HepG2 (cell line): ENCODE data around the gene HNRNPUL2. TPM values are rescaled to one million over a fixed set of nuclear protein-coding genes. Genes with fewer than 3 reads are reported as not detected.
A peak's percentile ranks its signal among the peaks of the same experiment; 100 is the strongest.

Source experiments
- ASH2L ChIP-seq: fragments of 300-600, 200-600 bp; sonication (generic); IDR thresholded peaks from 2 replicates; pipeline ENCODE4 v1.7.0; 2017; ENCODE audit warnings: low read depth, mild to moderate bottlenecking, moderate library complexity, mixed read lengths, low read length; ENCODE audit not compliant: insufficient read length
- ATF3 ChIP-seq: sonication (generic); formaldehyde crosslinking; IDR thresholded peaks from 2 replicates; pipeline ENCODE4 v1.4.0; 2020; ENCODE audit warnings: missing genetic modification reagents
- IKZF5 ChIP-seq: IDR thresholded peaks from 2 replicates; pipeline ENCODE4 v1.6.1; 2018; ENCODE audit warnings: missing genetic modification reagents, mild to moderate bottlenecking, missing compliant biosample characterization
- NFYB ChIP-seq: sonication (generic); formaldehyde crosslinking; IDR thresholded peaks from 2 replicates; pipeline ENCODE4 v1.4.0; 2020; ENCODE audit warnings: missing genetic modification reagents
- NR2C2 ChIP-seq: sonication (generic); formaldehyde crosslinking; IDR thresholded peaks from 2 replicates; pipeline ENCODE4 v1.4.0; 2020; ENCODE audit warnings: missing genetic modification reagents, mild to moderate bottlenecking, moderate library complexity, borderline replicate concordance
- SAFB2 ChIP-seq: sonication (generic); formaldehyde crosslinking; IDR thresholded peaks from 2 replicates; pipeline ENCODE4 v1.5.1; 2020; ENCODE audit warnings: missing genetic modification reagents, low read depth, mild to moderate bottlenecking, borderline replicate concordance
- SP140L ChIP-seq: sonication (generic); formaldehyde crosslinking; IDR thresholded peaks from 2 replicates; pipeline ENCODE4 v1.4.0; 2020; ENCODE audit warnings: missing genetic modification reagents, borderline replicate concordance
- TBP ChIP-seq: sonication (generic); formaldehyde crosslinking; IDR thresholded peaks from 2 replicates; pipeline ENCODE4 v1.5.0; 2020; ENCODE audit warnings: missing genetic modification reagents
- ZKSCAN1 ChIP-seq: fragments of 150-350 bp; IDR thresholded peaks from 2 replicates; pipeline ENCODE4 v1.6.1; 2014; ENCODE audit warnings: low read length
- ZNF33B ChIP-seq: sonication (generic); formaldehyde crosslinking; IDR thresholded peaks from 2 replicates; pipeline ENCODE4 v1.5.1; 2020; ENCODE audit warnings: mild to moderate bottlenecking, missing genetic modification reagents
- ZNF543 ChIP-seq: sonication (generic); formaldehyde crosslinking; IDR thresholded peaks from 2 replicates; pipeline ENCODE4 v1.4.0; 2020; ENCODE audit warnings: mild to moderate bottlenecking, missing genetic modification reagents
- ZNF839 ChIP-seq: sonication (generic); formaldehyde crosslinking; IDR thresholded peaks from 2 replicates; pipeline ENCODE4 v1.4.0; 2020; ENCODE audit warnings: missing genetic modification reagents, mild to moderate bottlenecking, borderline replicate concordance
- ZSCAN25 ChIP-seq: sonication (generic); formaldehyde crosslinking; IDR thresholded peaks from 2 replicates; pipeline ENCODE4 v1.8.0; 2022; ENCODE audit warnings: mild to moderate bottlenecking, missing genetic modification reagents
- ZSCAN29 ChIP-seq: sonication (generic); formaldehyde crosslinking; conservative IDR thresholded peaks from 2 replicates; pipeline ENCODE4 v1.4.0; 2020; ENCODE audit warnings: mild to moderate bottlenecking, missing genetic modification reagents
- polyA plus RNA-seq, 8 experiments: library from polyadenylated mRNA; depleted of rRNA in 3 of 8; stranded (reverse) in 7 of 8; unstranded in 1 of 8; fragments of >200 nt; fragmentation: Illumina TruSeq in 4 of 8; extraction: Trizol in 4 of 8; gene quantifications; 2 replicates each; pipeline versions ENCODE4 v1.2.1 to v1.2.3, GENCODE V29; 2011 to 2016; ENCODE audit warnings: low read depth in 4 of 8, missing spikeins in 1 of 8, mixed read lengths in 1 of 8; ENCODE audit not compliant: insufficient read depth in 1 of 8
- total RNA-seq, 5 experiments: library from RNA; depleted of rRNA; stranded (reverse); fragments of >200 nt; fragmentation: Illumina TruSeq; extraction: Trizol; gene quantifications; 2 replicates each; pipeline ENCODE4 v1.2.3, GENCODE V29; 2016; ENCODE audit warnings: low read depth in 1 of 5
- TF ChIP-seq, protein P1 (sequence below): sonication (generic); formaldehyde crosslinking; IDR thresholded peaks from 2 replicates; pipeline ENCODE4 v1.5.1; 2020; ENCODE audit warnings: mild to moderate bottlenecking, missing genetic modification reagents, moderate library complexity

Gene HNRNPUL2
- total and polyA plus RNA-seq, 2 of the 13 experiments (the other 11 are each of a cell fraction or from before 2014, with no cell fraction given), result 8.4 to 9.6 TPM

DNA sequence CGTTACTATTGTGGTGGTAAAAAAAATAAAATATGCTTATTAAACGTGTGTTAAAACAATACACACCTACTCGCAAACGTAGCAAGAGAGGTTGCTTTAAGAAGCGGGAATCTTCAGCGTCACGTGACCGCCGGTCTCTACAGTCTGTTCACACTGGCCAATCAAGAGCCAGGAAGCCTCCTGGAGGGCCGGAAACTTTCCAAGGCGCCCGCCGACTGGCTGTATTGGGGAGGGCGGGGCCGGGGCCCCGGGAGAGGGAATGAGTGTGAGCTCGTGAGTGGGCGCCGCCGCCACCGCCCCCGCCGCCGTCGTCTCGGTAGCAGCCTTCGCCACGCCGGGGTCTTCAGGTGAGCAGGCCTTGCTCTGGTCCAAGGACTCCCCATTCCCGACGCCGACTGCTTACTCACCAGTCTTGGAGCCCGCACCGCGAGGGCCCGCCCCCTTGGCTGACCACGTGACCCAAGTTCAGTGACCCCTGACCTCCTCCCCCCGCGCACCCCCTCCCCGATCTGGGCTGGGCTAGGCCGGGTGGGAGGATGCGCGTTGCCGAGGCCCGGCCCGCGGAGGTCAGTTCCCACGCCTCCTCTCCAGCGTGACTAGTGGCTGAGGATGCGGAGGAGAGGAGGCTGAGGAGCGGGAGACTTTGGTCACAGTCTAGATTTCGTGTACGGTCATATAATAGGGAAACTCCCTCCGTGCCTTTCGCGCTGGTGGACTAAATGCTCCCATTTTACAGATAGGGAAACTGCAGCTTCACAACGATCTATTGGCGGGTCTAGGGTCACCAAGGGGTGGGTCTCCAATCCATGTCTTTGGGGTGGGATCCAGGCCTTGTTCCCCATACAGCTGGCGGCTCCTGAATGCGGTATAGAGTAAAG, 44.1 kb upstream of the HNRNPUL2 start, which contains the start of gene TAF6L (continued):
- TF ChIP-seq NFYB (CRISPR knock-in tag), result peak; percentile 83
- peak; percentile 77 for TF ChIP-seq ASH2L
- TF ChIP-seq ZKSCAN1, result 0 out of 2 replicates have a peak, but pooled peaks have one; percentile 9
- no peak for TF ChIP-seq ZNF33B (CRISPR knock-in tag)
- peak; percentile 50 for TF ChIP-seq IKZF5 (CRISPR knock-in tag)
- TF ChIP-seq, protein P1, sequence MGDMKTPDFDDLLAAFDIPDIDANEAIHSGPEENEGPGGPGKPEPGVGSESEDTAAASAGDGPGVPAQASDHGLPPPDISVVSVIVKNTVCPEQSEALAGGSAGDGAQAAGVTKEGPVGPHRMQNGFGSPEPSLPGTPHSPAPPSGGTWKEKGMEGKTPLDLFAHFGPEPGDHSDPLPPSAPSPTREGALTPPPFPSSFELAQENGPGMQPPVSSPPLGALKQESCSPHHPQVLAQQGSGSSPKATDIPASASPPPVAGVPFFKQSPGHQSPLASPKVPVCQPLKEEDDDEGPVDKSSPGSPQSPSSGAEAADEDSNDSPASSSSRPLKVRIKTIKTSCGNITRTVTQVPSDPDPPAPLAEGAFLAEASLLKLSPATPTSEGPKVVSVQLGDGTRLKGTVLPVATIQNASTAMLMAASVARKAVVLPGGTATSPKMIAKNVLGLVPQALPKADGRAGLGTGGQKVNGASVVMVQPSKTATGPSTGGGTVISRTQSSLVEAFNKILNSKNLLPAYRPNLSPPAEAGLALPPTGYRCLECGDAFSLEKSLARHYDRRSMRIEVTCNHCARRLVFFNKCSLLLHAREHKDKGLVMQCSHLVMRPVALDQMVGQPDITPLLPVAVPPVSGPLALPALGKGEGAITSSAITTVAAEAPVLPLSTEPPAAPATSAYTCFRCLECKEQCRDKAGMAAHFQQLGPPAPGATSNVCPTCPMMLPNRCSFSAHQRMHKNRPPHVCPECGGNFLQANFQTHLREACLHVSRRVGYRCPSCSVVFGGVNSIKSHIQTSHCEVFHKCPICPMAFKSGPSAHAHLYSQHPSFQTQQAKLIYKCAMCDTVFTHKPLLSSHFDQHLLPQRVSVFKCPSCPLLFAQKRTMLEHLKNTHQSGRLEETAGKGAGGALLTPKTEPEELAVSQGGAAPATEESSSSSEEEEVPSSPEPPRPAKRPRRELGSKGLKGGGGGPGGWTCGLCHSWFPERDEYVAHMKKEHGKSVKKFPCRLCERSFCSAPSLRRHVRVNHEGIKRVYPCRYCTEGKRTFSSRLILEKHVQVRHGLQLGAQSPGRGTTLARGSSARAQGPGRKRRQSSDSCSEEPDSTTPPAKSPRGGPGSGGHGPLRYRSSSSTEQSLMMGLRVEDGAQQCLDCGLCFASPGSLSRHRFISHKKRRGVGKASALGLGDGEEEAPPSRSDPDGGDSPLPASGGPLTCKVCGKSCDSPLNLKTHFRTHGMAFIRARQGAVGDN (CRISPR knock-in tag), result peak; percentile 86
- 0 out of 2 replicates have a peak, but pooled peaks have one; percentile 60 for TF ChIP-seq ATF3 (CRISPR knock-in tag)
- TF ChIP-seq ZSCAN25 (CRISPR knock-in tag), result peak; percentile 31; the same call in 1 of the 2 replicates
- no peak for TF ChIP-seq TBP (CRISPR knock-in tag)
- 0 out of 2 replicates have a peak, but pooled peaks have one; percentile 31 for TF ChIP-seq SAFB2
- peak; percentile 98 for TF ChIP-seq NR2C2
- TF ChIP-seq ZSCAN29, result 0 out of 2 replicates have a peak, but pooled peaks have one; percentile 25
- TF ChIP-seq SP140L (CRISPR knock-in tag), result no peak
- TF ChIP-seq ZNF543 (CRISPR knock-in tag), result peak; percentile 56; the same call in 1 of the 2 replicates
- TF ChIP-seq ZNF839 (CRISPR knock-in tag), result peak; percentile 83; the same call in 1 of the 2 replicates
